Psoas muscle (tissue), 8 donors: Measurements from ENCODE around the gene THSD8. TPM values are rescaled to one million over a fixed set of nuclear protein-coding genes. Genes with fewer than 3 reads are reported as not detected.
A peak's percentile ranks its signal among the peaks of the same experiment; 100 is the strongest.

Experiments used
- ATAC-seq, 4 donors: fragments of 200-7000 bp; cut with Tn5 transposase; one replicate each; pipeline ENCODE4 v1.9.1; 2020; ENCODE audit warnings: moderate library complexity in 3 of 4, mild to moderate bottlenecking in 2 of 4
- DNase-seq, 2 donors: peaks; one replicate each; pipeline ENCODE4 v3.0.0-alpha.2; 2020
- H3K27ac ChIP-seq: fragments of 200-600 bp; one replicate; pipeline ENCODE4 v1.8.0; 2022
- H3K27me3 ChIP-seq, 3 donors: fragments of 200-600 bp in 1 of 3; one replicate each; pipeline versions ENCODE4 v1.6.1 to v1.8.0; 2013 to 2022; ENCODE audit warnings: low read length in 2 of 3, mild to moderate bottlenecking in 2 of 3, moderate library complexity in 1 of 3; ENCODE audit not compliant: insufficient read depth in 3 of 3
- H3K36me3 ChIP-seq, 2 donors: fragments of 200-600 bp in 1 of 2; one replicate each; pipeline versions ENCODE4 v1.6.1 to v1.8.0; 2013 to 2022; ENCODE audit warnings: low read depth in 1 of 2, mild to moderate bottlenecking in 1 of 2, moderate library complexity in 1 of 2; ENCODE audit not compliant: insufficient read depth in 1 of 2
- H3K4me1 ChIP-seq: fragments of 200-600 bp; one replicate; pipeline ENCODE4 v1.8.0; 2022
- H3K4me3 ChIP-seq: fragments of 200-600 bp; one replicate; pipeline ENCODE4 v1.8.0; 2022; ENCODE audit warnings: mild to moderate bottlenecking
- H3K9me3 ChIP-seq: fragments of 200-600 bp; one replicate; pipeline ENCODE4 v1.8.0; 2022
- WGBS, 3 donors: extraction: QIAGEN DNeasy Blood & Tissue Kit; methylation state at CpG; one replicate each; pipeline versions ENCODE4 v1.1.6 to v1.1.7; 2013; 5-methylcytosine and 5-hydroxymethylcytosine counted together
- intact Hi-C, 2 donors: fragments of 100-400 bp; cut with DNase I; formaldehyde crosslinking; loops; one replicate each; pipeline versions ENCODE4 v1.11.0 to v1.14.2; 2022
- polyA plus RNA-seq, 3 donors: library from polyadenylated mRNA; stranded (reverse); fragments of 200-250 nt; gene quantifications; one replicate each; pipeline ENCODE4 v1.2.3, GENCODE V29; 2013
- total RNA-seq, 4 donors: library from RNA; stranded (reverse); fragmentation: NEBNext Ultra II Directional in 2 of 4; extraction: Animal tissue kit (Norgen Biotek cat#: 25700) in 2 of 4; gene quantifications; one replicate each; pipeline versions ENCODE4 v1.2.1 to v1.2.4, GENCODE V29; 2021 to 2023
- TF ChIP-seq, protein P1 (sequence below): fragments of 200-600 bp; IDR thresholded peaks from one replicate; pipeline ENCODE4 v1.8.0; 2022; ENCODE audit warnings: antibody characterized with exemption
- donor health status: healthy with polysubstance abuse.
- donor health status: DM: no; HTN: no; CAD: no; lungs with moderate emphysema.
- donor health status: Bipolar disorder and iron deficiency.
- donor health status: healthy.
- donor health status: DM: yes; HTN: yes; CAD: no.
- donor health status: DM: no; HTN: no; CAD: no.
- donor health status: DM: no; HTN: no; CAD: no.
- donor health status: DM: yes; HTN: yes; CAD: no.

THSD8 gene
- total and polyA plus RNA-seq, 7 donors = 0.92 to 3.2 (median 2.0) TPM

DNA sequence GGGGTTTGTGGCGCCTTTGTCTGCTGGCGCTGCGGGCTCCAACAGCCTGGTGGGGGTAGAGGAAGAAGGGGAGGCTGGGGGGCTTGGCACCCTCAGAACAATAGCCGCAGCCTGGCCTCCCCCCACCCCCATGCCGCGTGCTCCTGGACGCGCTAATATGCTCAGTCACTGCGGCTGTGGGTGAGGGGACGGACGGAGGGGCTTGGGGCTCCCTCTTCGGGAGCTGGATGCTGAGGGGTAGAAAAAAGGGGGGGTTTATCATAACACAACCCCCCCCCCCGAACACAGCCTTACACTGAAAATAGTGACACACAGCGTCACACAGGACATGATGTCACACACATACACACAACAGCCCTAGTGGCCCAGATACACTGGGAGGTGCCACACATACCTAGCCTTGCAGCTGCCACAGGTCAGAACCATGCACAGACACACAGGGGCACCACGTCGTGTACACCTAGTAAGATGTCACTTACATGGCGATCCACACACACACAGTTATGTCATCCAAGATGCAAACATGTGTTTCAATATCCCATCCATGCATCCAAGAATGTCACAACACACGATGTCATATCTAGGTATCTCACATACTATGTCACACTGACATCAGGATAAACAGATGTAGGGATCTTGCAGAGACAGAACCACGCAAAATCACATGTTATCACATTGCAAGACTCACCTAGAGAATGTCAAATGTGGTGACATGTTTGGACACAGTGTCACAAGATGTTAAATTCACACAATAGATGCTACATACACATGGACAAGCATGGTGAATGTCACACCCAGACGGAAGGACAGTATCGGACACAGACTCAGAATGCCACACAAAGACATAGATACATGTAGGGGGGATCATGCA lies 37.3 kb downstream of the THSD8 start:
- H3K27me3 ChIP-seq = peaks cover 0 to 96% (median 48%) of the 10 kb centered on the region in 3 donors
- no peaks in the 10 kb centered on the region for H3K36me3 ChIP-seq
- TF ChIP-seq, protein P1, sequence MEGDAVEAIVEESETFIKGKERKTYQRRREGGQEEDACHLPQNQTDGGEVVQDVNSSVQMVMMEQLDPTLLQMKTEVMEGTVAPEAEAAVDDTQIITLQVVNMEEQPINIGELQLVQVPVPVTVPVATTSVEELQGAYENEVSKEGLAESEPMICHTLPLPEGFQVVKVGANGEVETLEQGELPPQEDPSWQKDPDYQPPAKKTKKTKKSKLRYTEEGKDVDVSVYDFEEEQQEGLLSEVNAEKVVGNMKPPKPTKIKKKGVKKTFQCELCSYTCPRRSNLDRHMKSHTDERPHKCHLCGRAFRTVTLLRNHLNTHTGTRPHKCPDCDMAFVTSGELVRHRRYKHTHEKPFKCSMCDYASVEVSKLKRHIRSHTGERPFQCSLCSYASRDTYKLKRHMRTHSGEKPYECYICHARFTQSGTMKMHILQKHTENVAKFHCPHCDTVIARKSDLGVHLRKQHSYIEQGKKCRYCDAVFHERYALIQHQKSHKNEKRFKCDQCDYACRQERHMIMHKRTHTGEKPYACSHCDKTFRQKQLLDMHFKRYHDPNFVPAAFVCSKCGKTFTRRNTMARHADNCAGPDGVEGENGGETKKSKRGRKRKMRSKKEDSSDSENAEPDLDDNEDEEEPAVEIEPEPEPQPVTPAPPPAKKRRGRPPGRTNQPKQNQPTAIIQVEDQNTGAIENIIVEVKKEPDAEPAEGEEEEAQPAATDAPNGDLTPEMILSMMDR = no peak
- H3K27ac ChIP-seq = no peak overlapping the region
- DNase-seq = peak in 1 of 2 donors; percentile 35
- intact Hi-C loops = no loop called here
- H3K9me3 ChIP-seq = no peaks in the 10 kb centered on the region
- peak overlapping the region; percentile 47 for H3K4me3 ChIP-seq
- ATAC-seq = no peak
- 15 to 22% (median 21%) methylated on average over 17 to 21 of the region's 21 CpGs for WGBS, 3 donors
- peaks cover 6% of the 10 kb centered on the region for H3K4me1 ChIP-seq

DNA sequence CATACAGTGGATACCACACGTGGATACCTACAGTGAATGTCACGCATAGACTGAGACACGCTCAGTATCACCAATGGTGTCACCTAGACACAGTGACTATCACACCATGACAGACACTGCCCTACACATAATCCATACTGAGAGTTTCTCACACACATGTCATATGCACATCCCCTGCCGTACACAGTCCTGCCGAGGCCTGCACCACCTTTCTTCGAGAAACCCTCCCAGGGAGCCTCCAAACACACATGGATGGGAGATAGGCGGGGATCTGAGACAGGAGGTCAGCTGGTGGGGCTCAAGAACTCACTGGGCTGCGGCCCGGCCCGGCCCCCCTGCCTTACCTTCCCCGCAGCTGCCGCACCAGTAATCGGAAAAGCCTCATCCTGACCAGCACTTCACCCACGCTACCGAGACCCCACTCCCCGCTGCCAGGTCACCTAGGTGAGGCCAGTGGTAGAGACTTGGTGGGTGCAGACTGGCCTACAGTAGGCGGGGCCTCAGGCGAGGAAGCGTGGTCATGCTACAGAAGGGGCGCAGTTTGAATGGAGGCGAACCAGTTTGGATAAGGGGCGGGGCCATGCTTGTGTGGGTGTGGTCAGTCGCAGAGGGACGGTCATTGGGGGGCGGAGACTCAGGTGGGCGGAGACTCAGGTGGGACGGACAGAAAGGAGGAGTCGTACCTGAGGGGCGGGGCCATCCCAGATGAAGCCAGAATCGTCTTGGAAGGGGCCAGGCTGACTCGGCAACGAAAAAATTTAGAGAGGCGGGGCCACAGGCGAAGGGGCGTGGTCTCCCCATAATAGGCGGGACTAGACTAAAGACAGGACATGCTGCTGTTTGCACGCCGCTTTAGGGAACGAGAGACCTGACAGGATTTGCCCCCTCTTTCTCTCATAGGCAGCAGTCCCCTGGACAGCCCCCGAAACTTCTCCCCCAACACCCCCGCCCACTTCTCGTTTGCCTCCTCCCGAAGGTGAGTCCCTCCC lies 38.5 kb downstream of the THSD8 start:
- Histone ChIP-seq H3K4me3 (peak overlapping the region; percentile 42), H3K27ac (no peak overlapping the region), H3K36me3 (no peaks in the 10 kb centered on the region), H3K27me3 (peaks cover 0 to 88% (median 37%) of the 10 kb centered on the region in 3 donors), H3K9me3 (no peaks in the 10 kb centered on the region), H3K4me1 (peaks cover 6% of the 10 kb centered on the region)
- ATAC-seq (peak; percentile 70 to 75 (median 72)), DNase-seq (peak; percentile 51 to 73)
- intact Hi-C loops = loop anchor here in 1 of 2 donors (5.0 kb wide), 1 partner anchor 33 kb away; the partner anchor contains the start of gene RNASEH2A
- WGBS, 3 donors = 19 to 21% (median 20%) methylated on average over 43 of the region's 43 CpGs
- TF ChIP-seq, protein P1 = no peak

DNA sequence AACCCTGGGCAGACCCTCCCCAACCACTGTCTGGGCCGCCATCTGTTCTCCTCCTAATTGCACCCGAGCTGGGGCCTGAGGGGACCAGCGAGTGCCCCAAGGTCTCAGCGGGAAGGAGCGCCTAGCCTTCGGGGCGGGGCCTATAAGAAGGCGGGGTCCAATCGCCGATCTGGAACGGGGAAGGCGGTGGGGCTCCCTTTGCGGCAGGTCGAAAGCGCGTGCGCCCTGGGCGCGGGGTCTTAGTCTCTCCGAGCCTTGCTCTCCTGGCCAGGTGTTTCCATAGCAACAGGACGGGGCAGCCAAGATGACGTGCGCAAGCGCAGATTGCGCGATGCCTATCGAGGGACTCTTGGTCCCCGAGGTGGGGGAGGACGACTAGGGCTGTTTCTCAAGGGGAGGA lies 39.2 kb downstream of the THSD8 start:
- TF ChIP-seq, protein P1 = no peak

DNA sequence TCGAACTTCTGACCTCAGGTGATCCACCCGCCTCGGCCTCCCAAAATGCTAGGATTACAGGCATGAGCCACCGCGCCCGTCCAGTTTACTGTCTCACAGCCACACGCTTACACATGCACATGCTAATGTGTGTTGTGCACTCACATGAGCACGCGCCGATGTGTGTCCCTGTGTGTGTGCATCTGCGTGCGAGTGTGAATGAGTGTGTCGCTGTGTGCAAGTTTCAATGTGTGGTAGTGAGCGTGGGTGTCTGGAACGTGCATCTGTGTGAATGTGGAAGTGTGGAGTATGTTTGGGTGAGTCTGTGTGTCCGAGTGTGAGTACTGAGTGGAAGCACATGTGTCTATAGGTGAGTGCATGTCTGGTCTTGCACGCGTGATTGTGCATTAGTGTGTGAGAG lies 40.6 kb downstream of the THSD8 start:
- intact Hi-C loops = loop anchor here in 1 of 2 donors (5.0 kb wide), 1 partner anchor 35 kb away; the partner anchor contains the start of gene RNASEH2A
- Histone ChIP-seq H3K27me3 (peaks cover 0 to 69% (median 25%) of the 10 kb centered on the region in 3 donors), H3K4me3 (no peak overlapping the region), H3K4me1 (peaks cover 9% of the 10 kb centered on the region), H3K27ac (no peak overlapping the region), H3K36me3 (no peaks in the 10 kb centered on the region), H3K9me3 (no peaks in the 10 kb centered on the region)
- peak in 1 of 2 donors; percentile 23 for DNase-seq
- ATAC-seq = no peak
- TF ChIP-seq, protein P1 = no peak
- WGBS, 3 donors = 88 to 92% (median 89%) methylated on average over 18 of the region's 18 CpGs

More for the DNA sequence above, 39.2 kb downstream of the THSD8 start:
- DNase-seq (peak in 1 of 2 donors; percentile 53), ATAC-seq (no peak)
- WGBS, 3 donors = 0 to 3% (median 1%) methylated on average over 29 of the region's 29 CpGs
- intact Hi-C loops = loop anchor here in 1 of 2 donors (5.0 kb wide), 1 partner anchor 34 kb away; the partner anchor contains the start of gene RNASEH2A
- no peaks in the 10 kb centered on the region for H3K36me3 ChIP-seq
- peaks cover 0 to 81% (median 33%) of the 10 kb centered on the region in 3 donors for H3K27me3 ChIP-seq
- H3K4me1 ChIP-seq = peaks cover 6% of the 10 kb centered on the region
- H3K4me3 ChIP-seq = peak overlapping the region; percentile 42
- H3K27ac ChIP-seq = no peak overlapping the region
- H3K9me3 ChIP-seq = no peaks in the 10 kb centered on the region
